Prostate gland (tissue), 2 donors: ENCODE measurements around the gene USP1.

Experiments
- POLR2A ChIP-seq: fragments of 450-650 bp; IDR thresholded peaks from one replicate; pipeline ENCODE4 v1.6.1; 2016; ENCODE audit warnings: antibody characterized with exemption, mild to moderate bottlenecking
- POLR2AphosphoS5 ChIP-seq: sonication (generic); formaldehyde crosslinking; IDR thresholded peaks from one replicate; pipeline ENCODE4 v1.6.1; 2017; ENCODE audit warnings: antibody characterized with exemption
- TF ChIP-seq, protein P1 (sequence below), 4 experiments: fragments of 200-600 bp in 2 of 4; fragments of 450-650 bp in 2 of 4; sonication (generic) in 2 of 4; IDR thresholded peaks; 1 replicate in 3 of 4; 2 replicates in 1 of 4; pipeline ENCODE4 v1.5.1; 2016 to 2019; ENCODE audit warnings: antibody characterized with exemption in 4 of 4, mild to moderate bottlenecking in 2 of 4, moderate library complexity in 2 of 4

GRCh38 chr1:62494137-62494536 lies 57.3 kb downstream of the USP1 start:
- TF ChIP-seq POLR2AphosphoS5: no peak
- TF ChIP-seq, protein P1, sequence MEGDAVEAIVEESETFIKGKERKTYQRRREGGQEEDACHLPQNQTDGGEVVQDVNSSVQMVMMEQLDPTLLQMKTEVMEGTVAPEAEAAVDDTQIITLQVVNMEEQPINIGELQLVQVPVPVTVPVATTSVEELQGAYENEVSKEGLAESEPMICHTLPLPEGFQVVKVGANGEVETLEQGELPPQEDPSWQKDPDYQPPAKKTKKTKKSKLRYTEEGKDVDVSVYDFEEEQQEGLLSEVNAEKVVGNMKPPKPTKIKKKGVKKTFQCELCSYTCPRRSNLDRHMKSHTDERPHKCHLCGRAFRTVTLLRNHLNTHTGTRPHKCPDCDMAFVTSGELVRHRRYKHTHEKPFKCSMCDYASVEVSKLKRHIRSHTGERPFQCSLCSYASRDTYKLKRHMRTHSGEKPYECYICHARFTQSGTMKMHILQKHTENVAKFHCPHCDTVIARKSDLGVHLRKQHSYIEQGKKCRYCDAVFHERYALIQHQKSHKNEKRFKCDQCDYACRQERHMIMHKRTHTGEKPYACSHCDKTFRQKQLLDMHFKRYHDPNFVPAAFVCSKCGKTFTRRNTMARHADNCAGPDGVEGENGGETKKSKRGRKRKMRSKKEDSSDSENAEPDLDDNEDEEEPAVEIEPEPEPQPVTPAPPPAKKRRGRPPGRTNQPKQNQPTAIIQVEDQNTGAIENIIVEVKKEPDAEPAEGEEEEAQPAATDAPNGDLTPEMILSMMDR (IDR thresholded peaks at IDR 0.05): no peak
- no peak for TF ChIP-seq POLR2A
